Stromal cell of bone marrow (primary cell): ENCODE data around the gene ANO2.

Source experiments
- DNase-seq: peaks from one replicate; pipeline ENCODE4 v3.0.0-alpha.2; 2012; ENCODE audit warnings: low read depth

ANO2 gene

GRCh38 chr12:5723711-5724252 is 221.3 kb downstream of the ANO2 start:
- DNase-seq: no peak

GRCh38 chr12:5723071-5723470 is 222.0 kb downstream of the ANO2 start:
- no peak for DNase-seq

DNA sequence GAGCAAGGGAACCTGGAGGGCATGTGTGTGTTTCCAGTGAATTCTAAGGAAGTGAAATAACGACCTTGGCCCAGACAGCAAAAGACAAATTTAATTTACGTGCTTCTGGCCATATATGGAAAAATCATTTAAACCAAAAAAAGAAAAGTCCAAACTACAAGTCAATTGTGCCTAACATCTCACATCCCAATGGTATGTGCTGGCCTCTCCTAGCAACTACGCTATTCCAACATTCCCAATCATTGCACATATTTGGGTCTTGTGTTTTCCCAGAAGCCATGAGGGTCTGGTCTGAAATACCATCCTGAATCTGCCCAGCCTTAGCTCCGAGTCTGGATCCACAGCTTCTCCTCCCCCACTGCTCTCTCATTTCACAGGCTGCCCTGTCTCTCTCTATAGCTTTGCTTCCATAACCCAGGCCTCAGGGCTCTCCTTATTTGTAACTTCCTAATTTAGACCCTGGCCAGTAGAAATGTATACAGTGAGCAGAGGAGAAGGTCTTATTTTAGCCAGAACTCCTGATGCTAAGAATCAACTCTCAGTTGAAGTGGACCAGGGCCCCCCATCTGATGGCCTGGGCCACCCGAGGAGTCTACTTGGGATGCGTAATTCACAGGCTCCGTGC is 224.6 kb downstream of the ANO2 start:
- no peak for DNase-seq

- DNase-seq: no peak
Observed at GRCh38 chr12:5718680-5719079, 226.4 kb downstream of the ANO2 start.

DNA sequence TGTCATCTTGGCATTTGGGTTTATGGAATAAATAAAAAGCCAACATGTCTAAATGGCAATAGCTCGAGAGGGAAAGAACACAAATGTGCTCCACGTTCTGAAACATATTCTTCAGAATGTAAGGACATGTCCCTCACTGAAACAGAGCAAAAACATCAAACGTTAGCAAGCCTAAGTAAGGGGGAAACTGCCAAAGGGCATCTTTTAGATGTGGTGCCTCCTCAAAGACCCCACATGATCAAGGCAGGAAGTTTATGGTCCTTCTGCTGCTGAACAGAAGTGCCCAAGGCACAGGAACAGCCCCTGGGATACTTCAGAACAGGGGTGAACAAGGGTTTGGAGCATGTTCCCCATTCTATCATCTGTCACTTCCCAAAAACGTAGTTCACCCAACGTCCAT is 227.0 kb downstream of the ANO2 start:
- no peak for DNase-seq

DNA sequence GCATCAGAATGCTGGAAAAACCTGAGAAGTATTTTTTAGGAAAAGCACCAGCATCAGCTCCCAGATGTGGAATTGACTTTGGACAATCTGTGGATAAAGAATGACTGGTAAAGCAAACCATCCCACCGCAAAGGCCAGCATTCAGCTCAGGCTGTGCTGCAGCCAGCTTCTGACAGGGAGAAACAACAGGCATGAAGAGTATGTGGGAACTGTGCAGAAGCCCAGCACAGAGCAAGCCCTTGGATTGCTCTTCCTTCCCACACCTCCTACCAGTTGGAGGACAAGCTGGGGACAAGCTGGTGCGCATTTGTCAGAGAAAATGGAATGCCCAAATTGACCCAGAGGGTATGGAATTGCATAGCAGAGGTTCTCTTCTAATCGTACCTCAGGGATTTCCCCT is 228.1 kb downstream of the ANO2 start:
- DNase-seq: no peak

GRCh38 chr12:5716201-5716600 is 228.9 kb downstream of the ANO2 start:
- DNase-seq: peak; percentile 36

DNA sequence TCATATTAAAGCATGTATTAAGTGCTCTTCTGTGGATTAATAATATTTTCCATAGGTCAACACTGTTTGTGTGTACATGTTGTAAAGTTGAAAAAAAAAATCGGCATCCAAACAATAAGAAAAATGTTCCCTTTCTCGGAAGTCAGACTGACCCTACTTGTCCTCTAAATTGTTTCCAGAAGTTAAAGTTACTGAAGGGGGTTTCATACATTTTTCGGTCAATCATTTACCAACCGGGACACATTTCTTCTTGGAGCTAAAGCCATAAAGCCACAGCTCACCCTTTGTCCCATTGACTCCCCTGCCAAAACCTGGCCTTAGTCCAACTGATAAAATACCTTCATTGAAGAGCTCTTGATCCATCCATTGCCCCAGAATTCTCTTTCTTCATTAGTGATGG is 230.0 kb downstream of the ANO2 start:
- DNase-seq: no peak

- no peak for DNase-seq
Observed at GRCh38 chr12:5713599-5714081, 231.4 kb downstream of the ANO2 start.

- no peak for DNase-seq
Observed at GRCh38 chr12:5710260-5710878, 234.7 kb downstream of the ANO2 start.

- no peak for DNase-seq
Observed at GRCh38 chr12:5708371-5708770, 236.7 kb downstream of the ANO2 start.

- DNase-seq: no peak
Observed at GRCh38 chr12:5706247-5706646, 238.8 kb downstream of the ANO2 start.

DNA sequence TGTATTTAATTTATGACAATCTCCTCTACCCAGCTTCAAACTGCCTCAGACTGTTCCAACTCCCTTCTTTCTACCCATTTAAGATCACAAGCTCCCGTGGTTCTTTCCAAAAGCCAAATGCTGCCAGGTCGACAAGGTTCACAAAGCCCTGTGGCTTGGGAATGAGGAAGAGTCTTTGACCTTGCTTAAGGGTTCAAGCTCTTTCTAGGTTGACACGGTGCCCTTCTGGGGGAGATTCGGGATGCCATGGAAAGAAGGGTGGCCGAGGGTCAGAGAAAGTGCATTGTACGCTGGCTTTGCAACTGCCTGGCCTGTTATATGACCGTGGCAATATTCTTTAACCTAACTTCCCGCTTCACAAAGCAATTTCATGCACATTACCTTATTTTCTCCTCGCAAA is 239.3 kb downstream of the ANO2 start:
- no peak for DNase-seq

DNA sequence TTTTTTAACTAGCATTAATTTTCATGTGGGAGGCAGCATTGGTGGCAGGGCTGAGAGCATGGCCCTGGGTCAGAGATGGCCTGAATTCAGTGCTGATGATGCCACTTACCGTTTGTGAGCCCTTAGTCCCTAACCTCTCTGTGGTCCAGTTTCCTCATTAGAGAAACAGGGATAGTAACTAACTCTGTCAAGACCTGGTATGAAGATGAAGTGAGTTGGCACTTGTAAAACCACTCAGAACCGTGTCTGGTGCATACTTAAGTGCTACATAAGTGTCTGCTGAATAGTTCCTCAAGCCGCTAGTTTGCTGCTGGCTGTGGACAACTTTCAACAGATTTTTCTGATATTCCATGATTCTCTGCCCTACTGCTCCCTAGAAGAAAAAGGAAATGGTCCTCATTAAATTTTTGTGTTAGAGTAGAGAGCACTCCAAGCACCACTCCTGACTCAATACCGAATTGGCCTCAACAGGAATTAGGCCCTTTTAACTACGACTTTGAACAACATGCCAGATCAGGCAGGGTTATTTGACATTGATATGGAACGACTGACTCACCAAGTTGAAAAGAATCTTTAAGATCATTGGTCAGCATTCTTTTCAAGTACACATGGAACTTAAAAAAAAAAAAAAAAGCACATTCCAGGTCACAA is 250.2 kb downstream of the ANO2 start:
- no peak for DNase-seq

GRCh38 chr12:5692850-5693249 is 252.2 kb downstream of the ANO2 start:
- no peak for DNase-seq

DNA sequence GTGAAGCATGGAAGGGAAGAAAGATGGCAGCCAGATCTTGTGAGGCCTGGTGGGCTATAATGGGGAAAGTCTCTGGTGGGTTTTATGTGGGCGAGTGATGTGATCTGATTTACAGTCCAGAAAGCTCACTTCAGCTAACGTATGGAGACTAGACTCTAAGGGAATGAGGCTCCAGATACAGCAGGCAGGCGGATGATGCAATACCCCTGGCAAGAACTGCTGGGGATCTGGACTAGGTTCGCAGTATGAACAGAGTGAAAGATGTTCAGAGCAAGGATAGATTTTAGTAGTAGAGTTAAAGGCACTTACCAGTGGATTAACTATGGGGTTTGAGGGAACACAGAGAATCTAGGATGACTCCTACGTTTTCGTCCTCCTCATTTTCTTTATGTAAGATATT is 253.1 kb downstream of the ANO2 start:
- DNase-seq: no peak

DNA sequence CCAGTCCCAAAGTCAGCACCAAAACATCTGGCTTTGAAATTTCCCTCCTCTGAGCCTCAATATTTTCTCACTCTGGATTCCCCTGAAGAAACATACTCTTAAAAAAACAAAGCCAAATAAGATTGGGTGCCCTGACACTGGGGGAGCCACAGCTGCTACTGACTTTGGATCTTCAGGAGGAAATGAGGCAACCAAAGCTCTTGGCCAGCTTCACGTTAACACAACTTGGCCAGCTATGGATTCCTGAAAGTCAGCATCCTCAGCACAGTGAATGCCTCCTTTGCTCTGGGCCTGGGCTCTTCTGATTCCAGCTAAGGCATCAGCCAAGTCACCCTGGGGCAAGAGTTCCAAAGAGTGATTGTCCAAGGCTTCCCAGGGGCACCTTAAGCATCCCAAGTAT is 254.8 kb downstream of the ANO2 start:
- DNase-seq: no peak

- DNase-seq: no peak
Observed at GRCh38 chr12:5689773-5690172, 255.3 kb downstream of the ANO2 start.

- no peak for DNase-seq
Observed at GRCh38 chr12:5688226-5688625, 256.8 kb downstream of the ANO2 start.

DNA sequence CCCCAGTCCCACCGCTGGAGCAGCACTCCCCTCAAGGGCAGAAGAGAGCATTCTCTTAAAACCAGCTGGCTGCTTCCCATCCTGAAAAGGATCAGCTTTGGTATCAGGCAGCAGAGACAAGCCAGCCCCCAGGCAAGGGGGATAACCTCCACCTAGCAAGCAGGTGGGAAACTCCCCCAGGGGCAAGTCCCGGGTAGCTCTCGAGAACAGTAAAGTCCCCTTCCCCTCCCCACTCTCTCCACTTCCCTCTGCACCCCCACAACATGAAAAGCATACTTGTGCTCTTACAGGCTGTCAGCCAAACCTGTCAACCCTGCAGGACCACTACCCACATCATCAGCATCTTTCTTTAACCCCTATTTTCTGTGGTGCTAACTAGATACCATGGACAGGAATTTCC is 259.1 kb downstream of the ANO2 start:
- no peak for DNase-seq

DNA sequence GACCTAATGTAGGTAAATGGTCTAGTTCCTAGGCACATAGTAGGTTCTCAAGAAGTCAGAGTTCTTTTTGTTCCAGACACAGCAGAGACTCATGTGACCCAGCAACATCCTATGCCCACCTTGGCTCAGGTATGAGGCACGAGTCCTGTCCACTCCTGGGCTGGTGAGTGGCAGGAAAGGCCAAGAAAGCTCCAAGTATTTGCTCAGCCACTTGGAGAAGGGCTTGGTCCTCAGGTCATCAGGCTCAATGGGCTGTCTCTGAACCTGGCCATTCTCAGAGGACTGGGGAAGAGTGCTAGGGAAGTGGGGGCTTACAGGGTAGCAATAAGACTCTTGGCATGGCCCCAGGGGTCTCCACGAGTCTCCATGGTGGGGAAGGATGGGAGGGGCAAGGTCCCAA is 260.1 kb downstream of the ANO2 start:
- no peak for DNase-seq

DNA sequence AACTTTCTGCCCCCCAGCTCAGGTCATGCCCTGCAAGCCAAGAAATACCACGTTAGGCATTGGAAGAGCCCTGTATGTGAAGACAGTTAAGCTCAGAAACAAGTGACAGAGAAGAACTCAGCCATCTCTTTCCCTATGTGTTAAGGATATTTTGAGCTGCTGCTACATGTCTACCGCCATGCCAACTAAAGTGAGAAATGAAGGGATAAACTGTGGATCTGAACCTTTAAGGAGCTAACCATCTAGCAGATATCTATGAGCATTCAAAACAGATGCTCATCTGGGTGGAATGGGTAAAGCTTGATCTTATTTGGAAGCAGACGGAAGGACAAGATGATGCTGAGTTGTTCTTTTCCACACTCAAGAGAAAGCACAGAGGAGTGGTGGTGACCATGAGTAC is 262.5 kb downstream of the ANO2 start:
- no peak for DNase-seq

DNA sequence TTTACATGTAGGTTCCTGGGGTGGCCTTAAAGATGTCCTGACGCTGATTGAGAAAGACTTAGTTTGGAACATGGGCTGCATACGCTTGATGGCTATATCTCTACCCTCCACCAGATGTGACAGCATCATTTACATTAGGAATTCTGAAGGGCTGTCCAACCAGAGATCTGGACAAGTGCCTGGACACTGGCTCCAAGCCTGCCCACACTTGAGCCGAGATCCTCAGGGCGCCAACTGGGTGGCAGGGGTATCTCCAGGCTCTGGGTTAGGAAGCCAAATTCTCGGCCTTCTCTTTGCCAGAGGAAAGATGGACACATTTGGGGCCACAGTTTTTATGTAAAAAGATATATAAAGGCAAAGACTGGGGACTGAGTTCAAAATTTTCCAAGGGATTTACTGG is 266.9 kb downstream of the ANO2 start:
- no peak for DNase-seq
